ENCODE measurements around the gene RPA1. TPM values are rescaled to one million over a fixed set of nuclear protein-coding genes. Genes with fewer than 3 reads are reported as not detected.

Gene RPA1
- total and polyA plus RNA-seq, 2 of the 8 experiments (the other 6 are each of a cell fraction or from before 2014, with no cell fraction given), result 79.1 to 194 TPM

DNA sequence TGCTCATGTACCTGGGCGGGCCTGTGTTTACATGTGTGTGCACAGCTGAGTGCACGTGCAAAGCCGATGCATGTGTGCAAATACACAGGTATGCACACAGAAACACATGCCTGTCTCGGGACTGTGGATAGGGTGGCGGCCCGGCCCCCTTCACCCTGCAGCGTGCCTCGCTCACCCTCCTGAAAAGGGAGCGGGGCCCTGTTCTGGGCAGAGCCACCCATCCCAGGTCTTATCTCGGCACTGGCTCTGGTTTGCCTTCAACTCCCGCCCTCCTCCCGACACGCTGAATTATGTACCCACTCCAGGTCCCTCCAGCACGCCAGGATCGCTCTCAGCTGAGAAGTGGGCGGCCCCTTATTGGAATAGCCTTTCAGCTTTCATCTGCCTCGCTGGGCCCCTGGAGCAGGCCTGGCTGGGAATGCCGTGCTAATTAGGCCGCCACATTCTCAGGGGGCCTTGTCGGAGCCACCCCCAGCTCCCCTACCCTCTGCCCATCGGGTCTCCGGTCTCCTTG is 117.5 kb downstream of the RPA1 start:
- CTCF ChIA-PET (ENCODE audit: partially characterized antibody), result interaction anchor here (0.8 to 1.6 kb wide), 4 partner anchors 13 to 38 kb away, joined by 3 read pairs; no protein-coding TSS in a partner anchor
- no peak overlapping the region for H3K9ac ChIP-seq (replicated peaks in 1 of 4; ENCODE audit: extremely low read depth in 1 of 4, low read depth in 3 of 4, low read length in 3 of 4)

More for the DNA sequence above, 117.5 kb downstream of the RPA1 start:
- Histone ChIP-seq H3K14ac (ENCODE audit: insufficient read length) (no peak overlapping the region), H3K36me3 (ENCODE audit: control insufficient read depth in 2 of 4, insufficient read depth in 4 of 4, low read length in 3 of 4) (no peaks in the 10 kb centered on the region), H3K56ac (replicated peaks; ENCODE audit: insufficient read length, low read depth, low read length) (no peak overlapping the region), H4K20me1 (replicated peaks in 1 of 2; ENCODE audit: control insufficient read depth in 1 of 2, insufficient read depth in 2 of 2, low read length in 2 of 2) (peaks cover 0 to 5% of the 10 kb centered on the region in 2 experiments), H3K79me2 (ENCODE audit: control insufficient read depth in 1 of 2, insufficient read depth in 2 of 2, low read length in 2 of 2) (no peaks in the 10 kb centered on the region), H3K18ac (ENCODE audit: extremely low read depth, low read length) (no peak overlapping the region), H3K4ac (replicated peaks; ENCODE audit: insufficient read length, low read depth, low read length) (no peak overlapping the region), H4K5ac (ENCODE audit: insufficient read length, low read depth, low read length) (no peak overlapping the region), H2BK15ac (ENCODE audit: low read length) (no peak overlapping the region), H3K79me1 (ENCODE audit: low read depth, low read length) (no peaks in the 10 kb centered on the region), H2BK12ac (ENCODE audit: low read depth, low read length) (no peak overlapping the region), H3K4me2 (ENCODE audit: insufficient read depth in 1 of 2, low read depth in 2 of 2, low read length in 2 of 2) (no peak overlapping the region), H3K9me3 (ENCODE audit: insufficient read depth in 2 of 2, low read depth in 1 of 2, low read length in 1 of 2) (no peaks in the 10 kb centered on the region), H2AFZ (ENCODE audit: low read length) (no peak overlapping the region), H3K23ac (ENCODE audit: insufficient read length) (no peak overlapping the region), H2BK5ac (ENCODE audit: low read depth, low read length) (no peak overlapping the region; the same call in 1 of the 2 replicates), H3K27ac (ENCODE audit: low read depth, low read length) (no peak overlapping the region), H3K4me1 (replicated peaks in 1 of 4; ENCODE audit: control insufficient read depth in 3 of 4, insufficient read depth in 4 of 4, low read length in 3 of 4) (no peaks in the 10 kb centered on the region), H2BK20ac (ENCODE audit: low read length) (no peak overlapping the region), H2AK5ac (ENCODE audit: low read depth, low read length) (no peak overlapping the region), H3K23me2 (ENCODE audit: low read depth, low read length) (no peaks in the 10 kb centered on the region), H4K8ac (ENCODE audit: extremely low read depth, insufficient read depth, low read length) (no peak overlapping the region; the same call in 1 of the 2 replicates), H2BK120ac (replicated peaks; ENCODE audit: low read depth, low read length) (no peak overlapping the region), H3K4me3 (ENCODE audit: extremely low read depth in 1 of 4, insufficient read depth in 2 of 4, low read depth in 3 of 4, low read length in 4 of 4) (no peak overlapping the region), H3K27me3 (replicated peaks in 1 of 4; ENCODE audit: control insufficient read depth in 3 of 4, extremely low read depth in 1 of 4, insufficient read depth in 3 of 4, low read length in 3 of 4) (no peaks in the 10 kb centered on the region), H4K91ac (replicated peaks; ENCODE audit: insufficient read length, low read length) (no peak overlapping the region)
- DNase-seq (ENCODE audit: low read depth in 1 of 2, low spot score in 2 of 2) (no peak), FAIRE-seq (no peak)
- WGBS, 2 experiments (ENCODE audit: extremely low coverage in 1 of 2, insufficient coverage in 1 of 2, insufficient read length in 1 of 2, insufficient replicate concordance in 2 of 2, low coverage in 1 of 2, low lambda C conversion rate in 2 of 2, missing lambda C conversion rate in 1 of 2), result 91% methylated on average over 22 of the region's 22 CpGs; no CpG with 5 or more reads in 1 of the 2 experiments
- POLR2A ChIA-PET (ENCODE audit: partially characterized antibody), result interaction anchor here (1.3 kb wide), 1 partner anchor 11 kb away, joined by 3 read pairs; no protein-coding TSS in a partner anchor

Data from H1 (cell line).